ENCODE results near the gene ZDHHC8.

The ZDHHC8 gene

DNA sequence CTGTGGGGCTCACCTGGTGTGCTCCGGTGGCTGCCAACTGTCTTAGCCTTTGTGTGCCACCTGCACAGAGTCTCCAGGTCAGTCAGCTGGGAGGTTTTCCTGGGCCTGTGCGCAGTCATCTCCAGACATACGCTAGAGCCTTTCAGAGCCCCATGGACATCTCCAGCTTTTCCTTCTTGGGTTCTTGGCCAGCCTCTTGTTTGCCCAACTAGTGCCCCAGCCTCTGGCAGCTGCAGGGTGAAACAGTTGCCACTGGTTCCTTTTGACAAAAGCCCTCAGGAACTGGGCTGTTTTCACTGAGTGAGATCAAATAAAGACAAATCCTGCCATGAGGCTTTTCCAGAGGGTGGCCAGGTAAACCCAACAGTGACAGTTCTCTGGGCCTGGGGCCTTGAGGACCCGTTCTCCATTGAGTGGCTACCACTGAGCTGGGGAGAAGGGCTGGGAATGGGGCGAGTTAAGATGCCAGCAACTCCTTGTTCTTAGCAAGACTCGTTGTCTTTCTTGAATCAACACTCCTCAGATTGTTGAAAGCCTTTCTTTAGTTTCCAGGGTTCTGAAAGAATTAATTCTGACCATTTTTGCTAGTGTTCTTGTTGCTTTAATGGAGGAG, 32.4 kb upstream of the ZDHHC8 start:
- Histone ChIP-seq H3K36me3 (replicated peaks in 1 of 2; ENCODE audit: control insufficient read depth in 2 of 2, insufficient read depth in 2 of 2, low read length in 2 of 2) (peaks cover 60 to 97% of the 10 kb centered on the region in 2 donors), H3K4me2 (ENCODE audit: insufficient read depth, low read length, poor library complexity, severe bottlenecking) (no peak overlapping the region), H3K27ac (replicated peaks; ENCODE audit: low read length) (no peak overlapping the region), H3K79me1 (ENCODE audit: low read depth, low read length) (peaks cover 2% of the 10 kb centered on the region), H3K9ac (ENCODE audit: low read depth, low read length, poor library complexity) (no peak overlapping the region), H3K18ac (ENCODE audit: low read length) (no peak overlapping the region), H2AFZ (ENCODE audit: low read length) (no peak overlapping the region), H2BK5ac (ENCODE audit: low read length) (no peak overlapping the region), H2BK15ac (ENCODE audit: low read length) (no peak overlapping the region), H3K4ac (ENCODE audit: low read length) (no peak overlapping the region), H3K27me3 (ENCODE audit: control insufficient read depth in 3 of 3, insufficient read depth in 3 of 3, low read depth in 1 of 3, low read length in 3 of 3) (no peaks in the 10 kb centered on the region), H4K91ac (ENCODE audit: low read depth, low read length, poor library complexity) (no peak overlapping the region), H2BK12ac (ENCODE audit: low read length) (no peak overlapping the region), H2AK5ac (ENCODE audit: low read depth, low read length) (no peak overlapping the region), H4K8ac (ENCODE audit: low read depth, low read length) (no peak overlapping the region), H2BK120ac (ENCODE audit: low read depth, low read length) (no peak overlapping the region), H3K4me1 (ENCODE audit: control insufficient read depth in 2 of 2, insufficient read depth in 1 of 2, low read depth in 1 of 2, low read length in 2 of 2) (no peaks in the 10 kb centered on the region), H3K23ac (ENCODE audit: low read depth, low read length, poor library complexity) (no peak overlapping the region), H3K9me3 (replicated peaks in 1 of 2; ENCODE audit: control insufficient read depth in 2 of 2, insufficient read depth in 1 of 2, low read depth in 1 of 2, low read length in 2 of 2) (peaks cover 1 to 12% of the 10 kb centered on the region in 2 donors), H3K4me3 (ENCODE audit: low read length in 2 of 2) (no peak overlapping the region), H3K14ac (ENCODE audit: low read length) (no peak overlapping the region)
- no CpG with 5 or more reads among the region's 6 CpGs for WGBS, 2 donors (ENCODE audit: extremely low coverage in 2 of 2, insufficient read length in 2 of 2, insufficient replicate concordance in 1 of 2)
- DNase-seq (ENCODE audit: low spot score) = no peak

DNA sequence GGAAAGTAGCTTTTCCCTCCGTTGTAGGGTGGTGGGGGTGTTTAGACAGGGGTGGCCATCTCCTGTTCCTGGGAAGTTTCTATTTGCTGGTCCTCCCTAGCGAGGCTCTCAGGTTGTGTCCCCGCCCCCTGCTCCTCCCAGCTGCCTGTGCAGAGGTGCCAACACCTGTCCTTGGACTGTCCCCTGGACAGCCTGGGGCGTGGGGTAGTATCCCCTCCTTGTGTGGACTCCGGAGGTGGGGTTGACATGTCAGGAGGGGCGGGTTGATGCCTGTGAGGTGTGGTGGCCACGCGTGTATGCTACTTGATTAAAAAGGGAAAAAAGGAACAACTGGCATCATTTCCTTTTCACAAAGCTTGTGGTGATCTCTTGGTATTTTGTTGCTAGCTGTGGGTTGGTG, 30.0 kb upstream of the ZDHHC8 start:
- H3K23ac ChIP-seq (ENCODE audit: low read depth, low read length, poor library complexity) = peak overlapping the region; percentile 81
- H3K9ac ChIP-seq (ENCODE audit: low read depth, low read length, poor library complexity) = no peak overlapping the region
- no peak overlapping the region for H4K91ac ChIP-seq (ENCODE audit: low read depth, low read length, poor library complexity)
- no peak overlapping the region for H4K8ac ChIP-seq (ENCODE audit: low read depth, low read length)
- no peak overlapping the region for H3K4me3 ChIP-seq (ENCODE audit: low read length in 2 of 2)
- H2BK120ac ChIP-seq (ENCODE audit: low read depth, low read length) = no peak overlapping the region
- no peak overlapping the region for H3K18ac ChIP-seq (ENCODE audit: low read length)
- H3K79me1 ChIP-seq (ENCODE audit: low read depth, low read length) = peaks cover 12% of the 10 kb centered on the region
- H3K4me2 ChIP-seq (ENCODE audit: insufficient read depth, low read length, poor library complexity, severe bottlenecking) = no peak overlapping the region
- peaks cover 2 to 4% of the 10 kb centered on the region in 2 donors for H3K9me3 ChIP-seq (replicated peaks in 1 of 2; ENCODE audit: control insufficient read depth in 2 of 2, insufficient read depth in 1 of 2, low read depth in 1 of 2, low read length in 2 of 2)
- WGBS, 2 donors (ENCODE audit: extremely low coverage in 2 of 2, insufficient read length in 2 of 2, insufficient replicate concordance in 1 of 2) = no CpG with 5 or more reads among the region's 8 CpGs
- H2BK12ac ChIP-seq (ENCODE audit: low read length) = no peak overlapping the region
- H2BK15ac ChIP-seq (ENCODE audit: low read length) = no peak overlapping the region
- no peak overlapping the region for H2AFZ ChIP-seq (ENCODE audit: low read length)
- DNase-seq (ENCODE audit: low spot score) = no peak
- H2BK5ac ChIP-seq (ENCODE audit: low read length) = no peak overlapping the region
- H3K4me1 ChIP-seq (ENCODE audit: control insufficient read depth in 2 of 2, insufficient read depth in 1 of 2, low read depth in 1 of 2, low read length in 2 of 2) = no peaks in the 10 kb centered on the region
- H3K36me3 ChIP-seq (replicated peaks in 1 of 2; ENCODE audit: control insufficient read depth in 2 of 2, insufficient read depth in 2 of 2, low read length in 2 of 2) = peaks cover 64 to 96% of the 10 kb centered on the region in 2 donors
- no peaks in the 10 kb centered on the region for H3K27me3 ChIP-seq (ENCODE audit: control insufficient read depth in 3 of 3, insufficient read depth in 3 of 3, low read depth in 1 of 3, low read length in 3 of 3)
- H3K4ac ChIP-seq (ENCODE audit: low read length) = no peak overlapping the region
- no peak overlapping the region for H3K14ac ChIP-seq (ENCODE audit: low read length)
- no peak overlapping the region for H3K27ac ChIP-seq (replicated peaks; ENCODE audit: low read length)
- no peak overlapping the region for H2AK5ac ChIP-seq (ENCODE audit: low read depth, low read length)

DNA sequence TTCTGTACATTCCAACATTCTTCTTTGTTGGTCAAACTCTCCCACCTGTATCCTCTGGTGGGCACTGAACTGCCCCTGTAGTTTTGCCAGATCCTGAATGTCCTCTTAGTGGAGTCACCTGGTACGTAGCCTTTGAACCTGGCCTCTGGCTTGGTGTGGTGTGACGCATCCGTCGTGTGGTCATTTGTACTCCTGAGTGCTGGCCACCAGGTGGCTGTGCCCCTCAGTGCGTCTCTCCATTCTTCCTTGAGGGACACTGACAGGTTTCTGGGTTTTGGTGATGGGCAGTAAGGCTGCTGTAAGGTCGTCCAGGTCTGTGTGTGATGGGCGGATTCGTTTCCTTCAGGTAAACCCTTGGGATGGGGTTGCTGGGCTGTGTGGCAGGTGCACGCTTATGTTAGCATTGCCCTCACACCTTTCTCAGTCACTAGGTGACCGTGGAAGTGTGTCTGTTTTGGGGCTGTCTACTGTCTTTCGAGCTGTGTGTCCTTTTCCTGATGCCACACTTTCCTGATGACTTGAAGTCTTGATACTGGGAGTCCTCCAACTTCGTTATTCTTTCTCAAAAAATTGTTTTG, 29.3 kb upstream of the ZDHHC8 start:
- Histone ChIP-seq H2BK15ac (ENCODE audit: low read length) (no peak overlapping the region), H3K23ac (ENCODE audit: low read depth, low read length, poor library complexity) (no peak overlapping the region), H2BK12ac (ENCODE audit: low read length) (no peak overlapping the region), H3K14ac (ENCODE audit: low read length) (no peak overlapping the region), H3K9ac (ENCODE audit: low read depth, low read length, poor library complexity) (no peak overlapping the region), H3K27me3 (ENCODE audit: control insufficient read depth in 3 of 3, insufficient read depth in 3 of 3, low read depth in 1 of 3, low read length in 3 of 3) (no peaks in the 10 kb centered on the region), H3K9me3 (replicated peaks in 1 of 2; ENCODE audit: control insufficient read depth in 2 of 2, insufficient read depth in 1 of 2, low read depth in 1 of 2, low read length in 2 of 2) (peaks cover 0 to 2% of the 10 kb centered on the region in 2 donors), H3K4me3 (ENCODE audit: low read length in 2 of 2) (no peak overlapping the region), H3K27ac (replicated peaks; ENCODE audit: low read length) (no peak overlapping the region), H2BK120ac (ENCODE audit: low read depth, low read length) (no peak overlapping the region), H2AK5ac (ENCODE audit: low read depth, low read length) (no peak overlapping the region), H3K4ac (ENCODE audit: low read length) (no peak overlapping the region), H3K4me1 (ENCODE audit: control insufficient read depth in 2 of 2, insufficient read depth in 1 of 2, low read depth in 1 of 2, low read length in 2 of 2) (no peaks in the 10 kb centered on the region), H2BK5ac (ENCODE audit: low read length) (no peak overlapping the region), H4K8ac (ENCODE audit: low read depth, low read length) (no peak overlapping the region), H3K36me3 (replicated peaks in 1 of 2; ENCODE audit: control insufficient read depth in 2 of 2, insufficient read depth in 2 of 2, low read length in 2 of 2) (peaks cover 68 to 96% of the 10 kb centered on the region in 2 donors), H2AFZ (ENCODE audit: low read length) (no peak overlapping the region), H3K79me1 (ENCODE audit: low read depth, low read length) (peaks cover 12% of the 10 kb centered on the region), H4K91ac (ENCODE audit: low read depth, low read length, poor library complexity) (no peak overlapping the region), H3K18ac (ENCODE audit: low read length) (no peak overlapping the region), H3K4me2 (ENCODE audit: insufficient read depth, low read length, poor library complexity, severe bottlenecking) (no peak overlapping the region)
- no CpG with 5 or more reads among the region's 12 CpGs for WGBS, 2 donors (ENCODE audit: extremely low coverage in 2 of 2, insufficient read length in 2 of 2, insufficient replicate concordance in 1 of 2)
- no peak for DNase-seq (ENCODE audit: low spot score)

DNA sequence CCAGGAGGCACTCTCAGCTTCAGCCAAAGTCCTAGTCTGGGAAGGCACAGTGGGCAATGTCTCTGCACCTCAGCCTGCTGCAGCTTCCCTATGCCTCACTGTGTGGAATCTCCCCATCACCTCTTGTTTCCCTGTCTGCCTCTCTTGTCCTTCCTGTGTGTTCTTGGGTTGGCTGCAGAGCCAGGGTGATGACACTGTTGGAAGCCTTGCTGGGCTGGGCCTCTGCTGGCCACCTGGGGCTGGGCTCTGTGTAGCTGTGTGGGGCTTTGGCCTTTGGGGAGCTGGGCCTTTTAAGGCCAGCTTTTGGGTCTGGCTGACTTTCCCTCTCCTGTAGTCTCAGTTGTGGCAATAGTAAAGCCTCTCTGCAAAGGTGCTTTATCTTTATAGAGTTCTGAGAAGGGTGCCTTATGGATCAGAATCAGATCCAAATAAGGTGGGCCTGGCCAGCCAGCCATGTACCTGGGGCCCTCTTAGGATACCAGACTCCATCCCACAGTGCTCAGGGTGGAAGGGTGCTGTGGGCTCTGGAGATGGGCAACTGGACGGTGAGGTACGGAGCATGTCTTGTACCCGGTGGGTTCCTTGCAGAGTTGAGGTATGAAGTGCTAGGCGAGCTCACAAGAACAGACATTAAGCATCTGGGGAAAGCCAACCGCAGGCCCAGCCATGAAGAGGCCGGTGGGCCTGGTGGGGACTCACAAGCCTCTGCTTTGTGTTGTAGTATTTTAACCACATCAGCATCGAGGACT, 26.0 kb upstream of the ZDHHC8 start:
- Histone ChIP-seq H3K18ac (ENCODE audit: low read length) (no peak overlapping the region), H3K27me3 (ENCODE audit: control insufficient read depth in 3 of 3, insufficient read depth in 3 of 3, low read depth in 1 of 3, low read length in 3 of 3) (no peaks in the 10 kb centered on the region), H3K4me3 (ENCODE audit: low read length in 2 of 2) (no peak overlapping the region), H3K9ac (ENCODE audit: low read depth, low read length, poor library complexity) (peak overlapping the region; percentile 18), H3K4me2 (ENCODE audit: insufficient read depth, low read length, poor library complexity, severe bottlenecking) (no peak overlapping the region), H2AK5ac (ENCODE audit: low read depth, low read length) (no peak overlapping the region), H3K27ac (replicated peaks; ENCODE audit: low read length) (no peak overlapping the region), H4K91ac (ENCODE audit: low read depth, low read length, poor library complexity) (no peak overlapping the region), H3K14ac (ENCODE audit: low read length) (no peak overlapping the region), H3K36me3 (replicated peaks in 1 of 2; ENCODE audit: control insufficient read depth in 2 of 2, insufficient read depth in 2 of 2, low read length in 2 of 2) (peaks cover 78 to 96% of the 10 kb centered on the region in 2 donors), H3K9me3 (replicated peaks in 1 of 2; ENCODE audit: control insufficient read depth in 2 of 2, insufficient read depth in 1 of 2, low read depth in 1 of 2, low read length in 2 of 2) (peaks cover 0 to 2% of the 10 kb centered on the region in 2 donors), H2BK15ac (ENCODE audit: low read length) (no peak overlapping the region), H2BK12ac (ENCODE audit: low read length) (no peak overlapping the region), H2BK120ac (ENCODE audit: low read depth, low read length) (no peak overlapping the region), H3K23ac (ENCODE audit: low read depth, low read length, poor library complexity) (no peak overlapping the region), H2AFZ (ENCODE audit: low read length) (no peak overlapping the region), H2BK5ac (ENCODE audit: low read length) (no peak overlapping the region), H3K4ac (ENCODE audit: low read length) (no peak overlapping the region), H4K8ac (ENCODE audit: low read depth, low read length) (no peak overlapping the region), H3K4me1 (ENCODE audit: control insufficient read depth in 2 of 2, insufficient read depth in 1 of 2, low read depth in 1 of 2, low read length in 2 of 2) (no peaks in the 10 kb centered on the region), H3K79me1 (ENCODE audit: low read depth, low read length) (peaks cover 20% of the 10 kb centered on the region)
- no CpG with 5 or more reads among the region's 7 CpGs for WGBS, 2 donors (ENCODE audit: extremely low coverage in 2 of 2, insufficient read length in 2 of 2, insufficient replicate concordance in 1 of 2)
- no peak for DNase-seq (ENCODE audit: low spot score)
